GM18861 (cell line): Measurements from ENCODE around the gene EEFSEC.

Experiments
- ATAC-seq: cut with Tn5 transposase; IDR thresholded peaks from one replicate; pipeline ENCODE4 v1.9.1; 2021; ENCODE audit not compliant: unreplicated experiment

EEFSEC gene

DNA sequence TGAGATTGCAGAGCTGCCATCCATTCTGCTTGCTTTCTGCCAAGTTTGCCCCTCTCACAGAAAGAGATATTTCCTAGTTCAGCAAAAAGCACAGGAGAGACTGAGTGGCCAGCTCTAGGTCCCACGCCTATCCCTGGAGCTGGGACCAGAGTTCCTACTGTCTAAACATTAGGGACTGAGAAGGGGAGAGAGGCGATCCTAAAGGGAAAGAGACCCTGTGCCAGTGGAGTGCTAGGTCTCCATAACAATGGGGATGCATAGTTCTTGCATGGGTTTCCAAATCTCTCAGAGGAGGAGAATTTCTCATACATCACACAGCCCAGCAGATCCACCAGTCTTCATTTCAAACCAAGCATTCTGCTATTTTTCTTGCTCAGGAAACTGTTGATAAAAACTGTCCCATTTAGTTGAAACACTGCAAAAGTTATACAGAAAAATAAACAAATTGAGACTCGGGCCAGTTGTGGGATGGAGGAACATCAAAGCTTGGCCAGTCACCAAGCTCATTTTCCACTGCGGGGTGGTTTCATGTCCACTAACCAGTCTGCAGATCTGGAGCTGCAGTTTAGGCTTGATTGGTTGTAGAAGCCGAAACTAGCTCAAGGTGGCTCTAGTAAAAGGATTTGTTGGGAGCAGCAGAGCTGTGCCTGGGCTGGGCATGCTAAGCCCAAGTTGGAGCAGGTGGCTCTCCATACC, 62.7 kb downstream of the EEFSEC start:
- ATAC-seq = no peak

DNA sequence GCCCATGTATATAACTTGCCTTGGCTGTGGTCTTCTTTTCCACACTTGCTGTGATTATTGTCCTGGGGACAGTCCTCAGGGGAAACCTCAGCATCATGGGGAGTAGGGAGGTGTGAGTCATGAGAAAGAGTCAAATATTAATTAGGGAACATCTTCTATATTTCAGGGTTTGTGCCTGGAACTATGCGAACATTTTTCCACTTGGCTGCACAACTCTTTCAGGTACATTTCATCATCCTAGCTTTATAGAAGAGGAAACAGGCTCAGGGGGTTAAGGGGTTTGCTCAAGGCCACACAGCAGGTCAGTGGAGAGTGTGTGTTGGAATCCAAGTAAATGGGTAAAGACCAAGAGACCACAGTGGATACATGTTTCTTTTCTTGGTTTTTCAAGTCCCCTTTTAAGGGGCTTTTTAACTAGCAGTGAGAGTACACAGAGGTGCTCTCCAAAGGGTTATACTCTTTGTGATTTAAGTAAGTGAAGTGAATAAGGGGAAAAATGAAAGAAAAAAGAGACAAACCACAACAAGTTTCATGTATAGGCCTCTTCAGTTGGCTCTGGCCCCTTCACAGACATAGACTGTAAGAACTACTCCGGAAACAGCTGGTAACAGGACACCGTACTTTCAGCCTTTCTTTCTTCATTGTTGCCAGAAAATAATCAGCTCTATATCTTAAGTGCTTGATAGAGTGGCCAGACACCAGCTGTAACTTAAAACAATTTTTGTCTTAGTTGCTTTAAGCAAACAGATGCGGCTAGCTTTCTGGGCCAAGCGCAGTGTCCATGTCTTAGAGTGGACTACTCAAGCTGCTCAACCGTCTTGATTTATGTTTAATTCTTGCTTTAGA, 64.6 kb downstream of the EEFSEC start:
- ATAC-seq = no peak

DNA sequence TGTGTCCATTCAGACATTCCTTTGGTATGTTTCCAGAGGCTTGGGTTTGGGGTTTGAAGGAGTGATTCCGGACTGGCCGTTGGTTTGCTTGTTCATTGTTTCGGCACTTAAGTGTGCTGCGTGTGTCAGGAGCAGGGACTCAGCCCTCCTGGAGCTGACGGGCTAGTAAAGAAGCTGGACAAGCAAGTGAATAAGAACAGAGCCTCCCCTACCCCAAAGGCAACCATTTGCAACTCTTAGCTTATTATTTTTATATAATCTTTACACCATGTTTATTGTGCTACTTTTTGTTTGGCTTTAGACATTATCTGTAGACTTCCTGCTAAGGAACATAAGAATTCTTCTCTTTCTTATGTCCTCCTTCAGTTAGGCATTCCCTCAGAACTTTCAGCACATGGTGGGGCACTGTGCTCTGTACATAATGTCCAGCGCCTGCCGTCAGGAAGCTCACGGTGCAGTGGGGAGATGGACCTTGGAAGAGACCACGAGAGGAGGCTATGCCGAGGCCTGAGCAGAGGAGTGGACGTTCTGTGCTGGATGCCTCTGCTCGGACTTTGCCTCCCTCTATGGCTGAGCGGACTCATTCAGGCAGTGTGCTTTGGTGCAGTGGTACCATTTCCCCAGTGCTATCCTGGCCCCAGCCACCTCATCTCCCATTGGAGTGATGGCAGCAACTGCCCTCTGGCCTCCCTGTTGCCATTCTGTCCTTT, 65.4 kb downstream of the EEFSEC start:
- no peak for ATAC-seq

DNA sequence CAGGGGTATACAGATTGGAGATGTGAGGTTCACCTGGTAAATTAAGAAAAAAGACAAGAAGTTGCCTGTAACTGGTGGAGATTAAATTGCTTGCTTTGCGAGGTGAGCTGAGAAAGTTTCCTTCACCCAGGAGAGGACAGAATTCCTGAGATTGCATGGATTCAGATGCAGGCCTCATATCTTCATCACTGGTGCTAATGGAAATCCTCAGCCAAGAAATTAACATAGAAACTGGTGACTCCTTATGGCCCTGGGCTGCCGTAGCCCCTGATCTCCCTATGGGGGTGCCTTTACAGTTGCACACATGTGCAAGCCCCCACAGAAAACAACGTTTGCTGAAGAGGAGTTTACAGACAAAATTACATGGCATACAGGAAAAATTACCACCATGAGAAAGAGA, 68.0 kb downstream of the EEFSEC start:
- no peak for ATAC-seq

DNA sequence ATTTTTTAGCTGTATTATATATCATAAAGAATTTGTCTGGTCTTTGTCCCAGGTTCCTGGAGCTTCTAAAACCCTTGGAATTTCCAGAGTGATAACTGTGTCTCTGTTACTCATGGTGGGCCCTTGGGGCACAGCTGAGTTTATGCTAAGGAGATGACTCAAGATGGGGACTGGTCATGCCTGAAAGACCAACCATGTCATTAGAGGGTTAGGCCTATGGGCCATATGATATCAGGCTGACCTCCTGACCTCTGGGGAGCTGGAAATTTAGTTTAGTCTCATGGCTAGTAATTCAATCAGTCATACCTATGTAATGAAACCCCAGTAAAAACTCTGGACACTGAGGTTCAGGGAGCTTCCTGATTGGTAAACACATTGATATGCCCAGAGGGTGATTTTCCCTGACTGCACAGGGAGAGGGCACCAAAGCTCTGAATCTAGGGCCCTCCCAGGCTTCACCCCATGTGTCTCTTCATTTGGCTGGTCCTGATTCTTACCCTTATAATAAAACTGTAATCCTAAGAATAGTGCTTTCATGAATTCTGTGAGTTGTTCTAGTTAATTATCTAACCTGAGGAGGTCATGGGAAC, 69.6 kb downstream of the EEFSEC start:
- ATAC-seq = no peak

DNA sequence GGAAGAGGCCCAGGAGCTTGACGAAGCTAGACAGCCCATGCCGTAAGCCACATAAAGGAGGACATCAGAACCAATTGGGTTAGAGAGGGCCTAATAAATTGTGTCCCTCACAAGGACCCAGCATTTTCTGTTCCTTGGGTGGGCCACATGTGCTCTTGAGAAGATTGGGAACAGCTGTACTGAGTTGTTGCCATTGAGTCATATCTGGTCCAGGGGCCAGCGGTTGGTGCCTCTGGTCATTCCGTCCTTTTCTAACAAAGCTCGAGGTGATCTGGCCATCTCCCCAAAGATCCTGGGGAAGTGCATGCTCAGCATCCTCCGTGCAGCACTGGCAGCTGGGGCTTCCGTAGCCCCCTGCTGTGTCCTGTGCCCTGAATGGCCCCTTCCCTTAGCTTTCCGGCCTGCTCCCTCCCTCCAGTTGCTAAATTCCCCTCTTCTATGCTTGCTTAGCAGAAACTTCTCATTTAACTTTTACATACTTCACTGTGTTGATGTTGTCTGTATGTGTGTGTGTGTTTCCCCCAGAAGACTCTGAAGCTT, 73.0 kb downstream of the EEFSEC start:
- ATAC-seq = no peak

DNA sequence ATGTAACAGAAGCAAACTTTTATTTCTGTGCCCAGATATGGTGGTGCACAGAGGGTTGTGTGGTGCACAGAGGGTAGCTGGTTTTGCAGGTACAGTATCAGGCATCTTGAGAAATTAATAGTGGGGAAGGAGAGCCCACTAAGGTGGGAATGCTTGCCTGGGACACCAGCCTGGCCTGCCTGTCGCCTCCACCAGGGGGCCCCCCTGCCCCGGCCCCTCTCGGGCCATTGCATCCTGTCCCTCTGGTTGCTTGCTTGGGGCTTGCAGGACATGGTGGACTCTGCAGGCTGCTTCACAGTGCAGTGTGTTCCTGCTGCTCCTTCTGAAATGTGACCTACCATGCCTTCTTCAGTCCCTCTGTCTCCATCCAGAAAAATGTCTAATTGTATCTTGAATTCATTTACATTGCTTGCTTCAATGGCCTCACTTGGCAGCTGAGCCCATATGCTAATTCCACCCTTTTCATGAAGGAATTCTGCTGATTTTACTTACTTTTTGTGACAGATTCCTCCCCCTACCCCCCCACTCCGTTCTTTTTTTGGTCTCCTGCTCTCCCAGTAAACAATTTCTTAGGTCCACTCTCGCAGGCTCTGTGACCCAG, 73.6 kb downstream of the EEFSEC start:
- no peak for ATAC-seq

DNA sequence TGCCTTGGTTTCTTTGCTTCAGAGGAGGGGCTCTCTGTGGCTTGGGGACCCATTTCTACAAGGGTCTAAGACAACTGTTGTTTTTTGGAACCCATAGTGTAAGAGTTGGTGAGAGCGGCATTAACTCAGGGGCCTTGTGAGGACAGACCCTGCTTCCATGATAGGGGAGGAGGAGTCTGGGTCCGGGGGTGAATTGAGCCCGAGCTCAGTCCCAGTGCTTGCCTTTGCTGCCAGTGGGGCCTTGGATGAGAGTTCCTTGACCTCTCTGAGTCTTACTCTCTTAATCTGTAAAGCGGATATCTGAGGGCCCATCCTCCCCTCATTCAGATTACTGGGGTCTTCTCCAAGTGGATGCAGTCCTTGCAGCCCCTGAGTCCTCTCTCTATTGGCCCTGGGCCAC, 74.2 kb downstream of the EEFSEC start:
- ATAC-seq = no peak

DNA sequence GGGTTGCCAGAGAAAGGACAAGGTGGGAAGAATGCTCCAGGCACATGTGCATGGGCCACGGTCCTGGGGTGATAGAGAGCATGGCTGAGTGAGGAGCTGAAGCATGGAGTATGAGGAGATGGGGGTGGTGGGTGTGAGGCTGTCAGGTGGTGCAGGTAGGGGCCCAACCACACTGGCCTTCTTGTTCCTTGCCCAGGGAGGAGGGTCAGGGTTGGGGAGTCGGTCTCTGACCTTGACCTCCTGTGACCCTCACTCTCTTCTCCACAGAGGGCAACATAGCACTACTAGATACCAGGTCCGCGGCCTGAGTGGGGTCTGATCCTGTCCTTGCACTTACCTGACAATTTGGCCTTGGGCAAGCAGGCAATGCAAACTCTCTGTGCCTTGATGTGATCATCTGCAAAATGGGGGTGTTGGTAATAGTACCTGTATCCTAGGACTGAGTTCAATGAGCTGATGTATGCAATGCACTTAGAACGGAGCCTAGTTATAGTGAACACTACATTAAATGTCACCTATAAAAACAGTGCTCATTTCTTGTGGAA, 75.2 kb downstream of the EEFSEC start:
- ATAC-seq = no peak

DNA sequence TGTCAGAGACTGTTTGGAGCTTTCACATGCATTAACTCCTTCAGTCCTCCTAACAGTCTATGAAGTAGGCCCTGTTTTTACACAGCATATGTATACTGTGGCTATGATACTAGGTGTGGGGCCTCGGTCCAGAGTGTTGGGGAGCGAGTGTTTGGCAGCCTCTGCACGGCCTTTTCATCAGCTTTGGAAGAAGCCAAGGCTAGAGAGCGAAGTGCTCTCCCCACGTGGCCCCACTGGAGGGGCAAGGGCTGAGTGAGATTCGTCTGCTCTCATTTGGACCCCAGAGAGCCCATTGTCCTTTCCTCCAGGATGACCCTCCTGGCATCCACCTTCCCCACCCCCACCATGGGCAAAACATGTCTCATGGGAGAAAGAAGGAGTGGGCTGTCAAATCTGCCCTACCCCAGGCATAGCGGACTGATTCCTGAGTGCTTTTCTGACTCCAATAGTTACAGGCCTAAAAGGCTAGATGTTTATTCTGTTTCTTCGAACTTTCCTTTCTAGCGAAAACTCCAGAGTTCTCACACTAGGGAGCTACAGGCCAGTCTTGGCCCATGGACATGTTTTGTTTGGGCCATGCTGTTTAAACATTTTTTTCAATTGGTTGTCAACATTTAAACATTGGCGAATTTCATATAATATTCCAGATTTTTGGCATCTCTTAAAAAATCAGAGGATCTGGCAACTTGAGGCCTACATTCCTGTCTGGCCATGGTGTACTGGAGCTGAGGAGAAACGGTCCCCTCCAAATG, 76.0 kb downstream of the EEFSEC start:
- ATAC-seq = no peak

DNA sequence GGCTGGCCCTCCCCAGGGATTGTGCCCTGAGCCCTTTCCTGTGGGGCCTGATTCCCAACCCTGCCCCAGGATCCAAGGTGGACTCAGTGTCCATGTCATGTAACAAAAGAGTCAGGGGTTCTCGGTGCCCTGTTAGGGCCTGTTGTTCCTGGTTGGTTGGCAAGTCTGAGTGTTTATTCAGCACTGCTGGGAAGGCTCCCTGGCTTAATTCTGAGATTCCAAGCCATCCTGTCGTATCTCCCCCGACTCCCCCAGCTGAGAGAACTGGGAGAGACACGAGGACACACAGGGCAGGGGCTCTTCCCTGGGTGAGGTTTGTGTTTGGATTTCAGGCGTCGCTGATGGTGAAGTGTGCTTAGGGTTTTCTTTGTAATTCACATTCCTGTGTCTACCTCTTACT, 78.3 kb downstream of the EEFSEC start:
- ATAC-seq = no peak

DNA sequence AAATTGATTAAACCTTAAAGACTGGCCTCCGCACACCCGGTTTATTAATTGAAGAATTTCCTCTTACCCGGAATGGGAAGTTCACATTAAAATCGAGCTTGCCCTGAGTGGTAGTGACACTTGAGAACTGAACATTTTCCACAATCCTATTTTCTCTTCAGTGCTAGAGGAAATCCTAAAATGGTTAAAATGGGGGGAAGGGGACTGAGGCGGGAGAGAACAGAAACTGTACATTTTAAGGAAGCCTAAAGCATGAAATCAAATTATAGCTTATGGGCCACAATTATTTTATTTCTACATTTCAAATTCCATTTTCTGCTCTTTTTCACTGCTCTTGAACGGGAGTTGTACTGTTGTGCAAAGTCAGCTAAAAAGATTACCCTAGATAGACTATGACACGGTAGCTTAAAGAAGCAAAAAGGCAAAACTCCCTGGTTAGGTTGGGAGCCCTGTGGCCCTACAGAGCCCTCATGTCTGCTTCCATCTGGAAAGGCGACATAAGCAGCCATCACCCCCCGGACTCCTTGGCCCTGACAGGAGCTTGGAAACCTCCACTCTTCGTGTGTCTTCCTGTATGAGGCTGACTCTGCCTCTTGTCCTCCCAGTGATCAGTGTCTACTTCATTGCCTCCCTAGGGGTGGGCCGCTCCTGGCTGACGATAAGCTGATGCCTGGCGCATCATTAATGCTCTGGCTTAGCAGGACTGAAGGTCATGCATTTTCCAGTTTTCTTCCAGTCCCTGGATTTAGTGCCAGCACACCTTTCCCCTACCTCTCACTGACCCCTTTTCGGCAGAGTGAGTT, 79.3 kb downstream of the EEFSEC start:
- ATAC-seq = no peak

DNA sequence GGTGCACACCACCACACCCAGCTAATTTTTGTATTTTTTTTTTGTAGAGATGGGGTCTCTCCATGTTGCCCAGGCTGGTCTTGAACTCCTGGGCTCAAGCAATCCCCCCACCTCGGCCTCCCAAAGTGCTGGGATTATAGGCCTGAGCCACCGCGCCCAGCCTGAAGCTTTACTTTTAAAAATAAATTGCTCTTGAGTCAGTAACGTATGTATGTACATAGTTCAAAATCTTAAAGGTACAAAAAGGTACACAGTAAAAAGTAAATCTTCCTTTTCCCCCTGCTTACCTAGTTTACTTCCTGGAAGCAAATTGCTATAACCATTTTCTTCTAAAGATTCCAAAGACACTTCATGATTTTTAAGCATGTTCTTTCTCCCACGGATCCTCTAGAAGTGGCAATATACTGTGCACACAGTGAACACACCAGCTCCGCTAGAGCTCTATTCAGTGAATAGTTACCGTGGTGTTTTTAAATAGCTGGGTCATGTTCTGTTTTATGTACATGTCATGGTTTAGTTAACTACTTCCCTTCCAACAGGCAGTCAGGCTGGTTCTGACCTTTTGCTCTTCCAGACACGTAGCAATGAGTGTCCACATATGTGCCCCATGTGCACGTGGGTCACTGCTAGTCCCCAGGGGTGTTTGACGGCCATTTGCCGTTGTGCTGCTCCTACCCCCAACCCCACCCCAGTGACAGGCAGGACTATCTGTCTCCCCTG, 82.1 kb downstream of the EEFSEC start:
- ATAC-seq = no peak

DNA sequence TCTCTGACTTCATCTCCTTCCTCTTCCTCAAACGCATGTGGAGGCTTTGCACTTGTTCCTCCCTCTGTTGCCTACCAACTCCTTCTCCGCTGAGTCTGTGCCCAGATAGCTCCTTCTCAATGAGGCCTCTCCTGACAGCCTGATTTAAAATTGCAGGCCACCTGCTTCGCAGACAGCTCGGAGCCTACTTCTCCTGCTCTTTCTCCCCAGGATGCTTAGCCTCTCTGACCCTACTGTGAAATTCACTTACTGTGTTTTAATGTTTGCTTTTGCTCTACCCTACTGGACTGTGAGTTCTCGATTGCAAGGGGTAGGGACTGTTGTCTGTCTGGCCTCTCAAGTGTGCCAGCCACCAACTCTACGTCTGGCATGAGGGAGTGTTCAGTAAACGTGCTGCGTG, 83.4 kb downstream of the EEFSEC start:
- ATAC-seq = no peak

DNA sequence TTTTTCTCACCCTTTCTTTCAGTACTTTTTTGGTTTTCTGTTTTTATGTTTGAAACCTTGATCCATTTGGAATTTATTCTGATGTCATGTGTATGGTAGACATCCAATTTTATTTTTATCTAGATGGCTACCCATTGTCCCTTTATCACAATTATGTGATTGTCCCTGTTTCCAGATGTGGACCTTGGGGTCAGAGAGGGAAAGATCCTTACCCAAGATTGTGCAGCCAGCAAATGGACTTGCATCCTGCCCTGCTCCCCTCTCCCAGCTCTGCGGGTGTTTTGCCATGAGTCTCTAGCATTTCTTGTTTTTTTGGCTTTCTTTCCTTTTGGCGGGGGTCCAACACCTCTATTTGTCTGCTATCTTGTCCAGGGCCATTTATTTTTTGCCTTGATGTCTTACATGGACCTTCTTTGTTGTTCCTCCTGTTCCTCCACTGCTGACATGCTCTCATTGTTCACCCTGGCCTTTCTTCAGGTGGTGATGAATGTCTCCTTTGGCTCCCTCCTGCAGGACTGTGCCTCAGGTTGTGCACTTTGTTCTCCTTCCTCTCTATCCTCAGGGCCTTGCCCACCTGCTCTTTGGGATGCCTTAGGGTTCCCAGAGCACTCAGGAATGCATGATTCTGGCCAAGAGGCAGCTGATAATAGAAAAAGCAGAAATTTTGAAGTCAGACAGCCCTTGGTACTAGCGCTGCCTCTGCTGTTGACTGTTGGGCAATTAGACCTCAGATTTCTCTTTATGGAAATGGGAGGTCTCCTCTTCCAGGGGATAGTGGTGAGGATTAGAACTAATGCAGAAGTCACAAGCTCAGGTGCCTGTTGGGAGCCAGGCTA, 84.3 kb downstream of the EEFSEC start:
- ATAC-seq = no peak

DNA sequence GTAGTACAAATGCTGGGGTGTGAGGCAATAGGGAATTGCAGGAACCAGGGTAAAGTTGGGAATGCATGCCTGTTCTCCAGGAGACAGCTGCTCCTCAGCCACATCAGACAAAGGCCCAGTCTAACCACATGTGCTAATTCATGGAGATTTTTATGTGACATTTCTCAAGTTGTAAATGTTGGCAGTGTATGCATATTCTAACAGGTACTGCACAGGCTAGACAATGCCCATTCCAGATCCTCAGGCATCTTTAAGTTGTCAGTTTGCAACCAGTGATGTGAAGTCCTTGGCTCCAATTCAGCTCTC, 84.9 kb downstream of the EEFSEC start:
- ATAC-seq = no peak

DNA sequence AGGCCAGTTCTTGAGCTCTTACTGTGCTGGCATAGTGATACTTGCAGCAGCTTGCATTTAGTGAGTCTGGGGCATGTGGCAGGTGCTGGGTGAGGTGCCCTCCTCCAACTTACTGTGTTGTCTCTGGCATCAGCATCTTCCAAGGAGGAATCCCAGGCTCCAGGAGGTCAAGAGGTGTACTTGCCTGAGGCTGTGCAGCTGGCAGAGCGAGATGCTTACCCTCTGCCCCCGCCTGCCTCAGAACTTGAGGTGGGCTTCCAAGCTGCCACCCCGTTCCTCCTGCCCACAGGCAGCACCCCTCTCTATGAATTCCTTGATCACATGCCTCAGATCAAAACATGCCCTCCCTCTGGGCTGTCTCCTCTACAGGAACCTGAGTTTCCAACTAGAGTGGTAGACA, 86.0 kb downstream of the EEFSEC start:
- no peak for ATAC-seq

DNA sequence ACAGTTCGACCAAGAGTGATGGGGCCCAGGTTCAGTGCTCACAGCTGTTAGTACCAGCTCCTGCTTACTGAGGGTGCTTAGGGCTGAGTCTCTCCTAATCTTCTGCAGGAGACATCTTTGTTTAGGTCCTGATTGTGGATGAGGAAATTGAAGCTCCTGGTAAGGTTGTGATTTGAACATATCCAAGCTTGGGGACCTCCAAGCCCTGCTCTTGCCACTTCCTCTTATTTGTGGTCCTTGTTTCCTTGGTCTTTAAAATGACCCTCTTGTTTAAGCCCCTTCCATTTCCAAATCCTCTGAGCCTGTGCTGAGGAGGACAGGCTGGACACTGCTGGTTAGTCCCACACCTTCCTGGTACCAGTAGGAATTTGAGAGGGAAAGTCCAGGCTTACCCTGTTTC, 87.0 kb downstream of the EEFSEC start:
- no peak for ATAC-seq
